Suprapubic skin (tissue), 4 donors: ENCODE measurements around the gene PRSS36. TPM values are rescaled to one million over a fixed set of nuclear protein-coding genes. Genes with fewer than 3 reads are reported as not detected.

Source experiments
- DNase-seq, 2 donors: peaks; one replicate each; pipeline ENCODE4 v3.0.0-alpha.2; 2019; ENCODE audit warnings: low spot score in 2 of 2
- H3K27ac ChIP-seq: fragments of 200-600 bp; sonication (generic); one replicate; pipeline ENCODE4 v1.5.1; 2019
- H3K27me3 ChIP-seq: fragments of 200-600 bp; sonication (generic); one replicate; pipeline ENCODE4 v1.5.1; 2019
- H3K36me3 ChIP-seq: fragments of 200-600 bp; sonication (generic); one replicate; pipeline ENCODE4 v1.5.1; 2019
- H3K4me1 ChIP-seq: fragments of 200-600 bp; sonication (generic); one replicate; pipeline ENCODE4 v1.5.1; 2019
- H3K4me3 ChIP-seq: fragments of 200-600 bp; sonication (generic); one replicate; pipeline ENCODE4 v1.5.1; 2019; ENCODE audit warnings: mild to moderate bottlenecking
- H3K9me3 ChIP-seq: fragments of 200-600 bp; sonication (generic); one replicate; pipeline ENCODE4 v1.5.1; 2019
- EP300 ChIP-seq: sonication (generic); formaldehyde crosslinking; IDR thresholded peaks from one replicate; pipeline ENCODE4 v1.6.1; 2017; ENCODE audit warnings: antibody characterized with exemption
- POLR2A ChIP-seq, 2 donors: fragments of 450-650 bp; IDR thresholded peaks; one replicate each; pipeline ENCODE4 v1.6.1; 2017; ENCODE audit warnings: antibody characterized with exemption in 2 of 2, mild to moderate bottlenecking in 2 of 2, moderate library complexity in 2 of 2
- POLR2AphosphoS5 ChIP-seq, 3 donors: sonication (generic); formaldehyde crosslinking; IDR thresholded peaks; one replicate each; pipeline ENCODE4 v1.6.1; 2017; ENCODE audit warnings: antibody characterized with exemption in 3 of 3
- WGBS: methylation state at CpG from one replicate; pipeline ENCODE4 v1.1.5; 2018; 5-methylcytosine and 5-hydroxymethylcytosine counted together
- total RNA-seq, 4 donors: library from RNA; depleted of rRNA; stranded (reverse); fragments of >200 nt; gene quantifications; one replicate each; pipeline ENCODE4 v1.1.0, GENCODE V29; 2016
- TF ChIP-seq, protein P1 (sequence below), 2 donors: fragments of 200-600 bp in 1 of 2; fragments of 450-650 bp in 1 of 2; sonication (generic) in 1 of 2; IDR thresholded peaks; one replicate each; pipeline ENCODE4 v1.5.1; 2016 to 2019; ENCODE audit warnings: antibody characterized with exemption in 2 of 2, mild to moderate bottlenecking in 1 of 2, moderate library complexity in 1 of 2

The PRSS36 gene
- total RNA-seq, 4 donors from 2014 or later, result 2.2 to 17.8 (median 8.4) TPM

DNA sequence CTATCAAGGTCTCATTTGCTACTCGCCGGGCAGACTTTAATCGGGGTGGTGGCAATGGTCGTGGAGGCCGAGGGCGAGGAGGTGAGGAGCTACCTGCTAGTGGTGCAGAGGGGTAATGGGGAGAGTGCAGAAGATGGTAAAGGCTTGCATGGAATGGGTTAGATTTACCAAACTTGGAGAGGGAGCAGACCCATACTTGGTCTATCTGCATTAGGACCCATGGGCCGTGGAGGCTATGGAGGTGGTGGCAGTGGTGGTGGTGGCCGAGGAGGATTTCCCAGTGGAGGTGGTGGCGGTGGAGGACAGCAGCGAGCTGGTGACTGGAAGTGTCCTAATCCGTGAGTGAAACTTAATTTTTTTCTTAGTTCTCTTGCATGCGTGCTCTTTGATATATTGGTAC is 40.2 kb upstream of the PRSS36 start:
- H3K36me3 ChIP-seq, result peaks cover 100% of the 10 kb centered on the region
- H3K4me3 ChIP-seq, result no peak overlapping the region
- H3K9me3 ChIP-seq, result no peaks in the 10 kb centered on the region
- DNase-seq, result no peak
- H3K27me3 ChIP-seq, result no peaks in the 10 kb centered on the region
- TF ChIP-seq EP300 (no peak), POLR2AphosphoS5 (IDR thresholded peaks at IDR 0.05) (no peak), POLR2A (IDR thresholded peaks at IDR 0.05) (no peak)
- TF ChIP-seq, protein P1, sequence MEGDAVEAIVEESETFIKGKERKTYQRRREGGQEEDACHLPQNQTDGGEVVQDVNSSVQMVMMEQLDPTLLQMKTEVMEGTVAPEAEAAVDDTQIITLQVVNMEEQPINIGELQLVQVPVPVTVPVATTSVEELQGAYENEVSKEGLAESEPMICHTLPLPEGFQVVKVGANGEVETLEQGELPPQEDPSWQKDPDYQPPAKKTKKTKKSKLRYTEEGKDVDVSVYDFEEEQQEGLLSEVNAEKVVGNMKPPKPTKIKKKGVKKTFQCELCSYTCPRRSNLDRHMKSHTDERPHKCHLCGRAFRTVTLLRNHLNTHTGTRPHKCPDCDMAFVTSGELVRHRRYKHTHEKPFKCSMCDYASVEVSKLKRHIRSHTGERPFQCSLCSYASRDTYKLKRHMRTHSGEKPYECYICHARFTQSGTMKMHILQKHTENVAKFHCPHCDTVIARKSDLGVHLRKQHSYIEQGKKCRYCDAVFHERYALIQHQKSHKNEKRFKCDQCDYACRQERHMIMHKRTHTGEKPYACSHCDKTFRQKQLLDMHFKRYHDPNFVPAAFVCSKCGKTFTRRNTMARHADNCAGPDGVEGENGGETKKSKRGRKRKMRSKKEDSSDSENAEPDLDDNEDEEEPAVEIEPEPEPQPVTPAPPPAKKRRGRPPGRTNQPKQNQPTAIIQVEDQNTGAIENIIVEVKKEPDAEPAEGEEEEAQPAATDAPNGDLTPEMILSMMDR (IDR thresholded peaks at IDR 0.05), result no peak
- H3K4me1 ChIP-seq, result peaks cover 6% of the 10 kb centered on the region
- H3K27ac ChIP-seq, result no peak overlapping the region
- 93% methylated on average over 12 of the region's 12 CpGs for WGBS

DNA sequence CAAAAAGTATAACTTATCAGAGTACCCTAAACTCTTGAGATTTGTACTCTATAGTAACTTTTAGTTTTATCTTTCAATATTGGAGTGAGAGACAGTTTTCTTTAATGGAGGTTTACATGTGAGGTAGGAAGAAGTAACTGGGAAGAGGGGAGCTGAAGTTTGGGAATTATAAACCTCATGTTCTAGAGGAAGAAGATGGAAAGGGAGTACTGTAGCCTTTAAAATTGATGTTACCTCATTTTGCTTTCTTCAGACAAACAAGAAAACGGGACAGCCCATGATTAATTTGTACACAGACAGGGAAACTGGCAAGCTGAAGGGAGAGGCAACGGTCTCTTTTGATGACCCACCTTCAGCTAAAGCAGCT is 39.5 kb upstream of the PRSS36 start:
- DNase-seq, result no peak
- no peaks in the 10 kb centered on the region for H3K9me3 ChIP-seq
- H3K27ac ChIP-seq, result no peak overlapping the region
- H3K4me3 ChIP-seq, result no peak overlapping the region
- 90% methylated on average over 2 of the region's 2 CpGs for WGBS
- H3K36me3 ChIP-seq, result peaks cover 100% of the 10 kb centered on the region
- H3K4me1 ChIP-seq, result peaks cover 7% of the 10 kb centered on the region
- TF ChIP-seq POLR2A (IDR thresholded peaks at IDR 0.05) (no peak), POLR2AphosphoS5 (IDR thresholded peaks at IDR 0.05) (no peak)
- no peaks in the 10 kb centered on the region for H3K27me3 ChIP-seq

DNA sequence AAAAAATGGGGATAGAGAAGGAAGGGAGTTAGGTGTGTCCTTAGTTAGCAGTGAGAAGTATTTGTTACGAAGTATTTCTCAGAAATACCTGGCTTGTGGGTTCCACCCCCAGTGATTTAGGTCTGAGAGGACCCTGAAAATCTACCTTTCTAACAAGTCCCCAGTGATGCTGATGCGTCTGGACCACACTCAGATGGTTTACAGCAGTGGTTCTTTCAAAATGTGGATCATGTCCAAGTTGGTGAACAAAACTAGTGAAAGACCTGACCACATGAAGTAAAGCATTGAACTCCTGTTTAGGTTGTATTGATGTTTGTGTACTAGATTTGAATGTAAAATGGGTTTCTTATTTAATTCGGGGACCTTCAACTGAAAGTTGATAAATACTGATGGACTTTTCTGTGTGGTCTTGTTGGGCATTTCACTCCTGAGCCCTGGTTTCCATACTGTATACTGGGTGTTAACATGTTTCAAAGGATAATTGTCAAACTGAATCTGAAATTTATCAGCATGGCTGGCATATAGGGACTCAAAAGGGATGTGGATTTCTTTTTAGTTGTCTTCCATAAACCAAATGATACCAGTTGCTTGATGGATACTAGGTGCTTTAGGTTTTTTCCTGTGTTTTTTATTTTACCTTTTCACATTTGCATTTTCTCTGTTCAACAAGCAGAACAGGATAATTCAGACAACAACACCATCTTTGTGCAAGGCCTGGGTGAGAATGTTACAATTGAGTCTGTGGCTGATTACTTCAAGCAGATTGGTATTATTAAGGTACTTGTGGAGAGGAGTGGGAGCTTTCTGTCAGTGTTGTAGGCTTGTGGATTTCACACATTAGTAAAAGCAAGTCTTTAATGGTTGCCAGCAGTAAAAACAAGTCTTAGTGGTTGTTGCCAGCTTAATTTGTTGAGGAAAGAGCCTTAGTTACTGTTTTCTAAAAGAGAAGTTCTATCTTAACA is 38.9 kb upstream of the PRSS36 start:
- peaks cover 11% of the 10 kb centered on the region for H3K4me1 ChIP-seq
- no peaks in the 10 kb centered on the region for H3K27me3 ChIP-seq
- peaks cover 100% of the 10 kb centered on the region for H3K36me3 ChIP-seq
- no peak overlapping the region for H3K4me3 ChIP-seq
- DNase-seq, result no peak
- WGBS, result 81% methylated on average over 3 of the region's 3 CpGs
- no peak overlapping the region for H3K27ac ChIP-seq
- no peaks in the 10 kb centered on the region for H3K9me3 ChIP-seq
- TF ChIP-seq POLR2AphosphoS5 (IDR thresholded peaks at IDR 0.05) (no peak), POLR2A (IDR thresholded peaks at IDR 0.05) (no peak), EP300 (no peak)
- TF ChIP-seq, protein P1 (IDR thresholded peaks at IDR 0.05), result no peak

DNA sequence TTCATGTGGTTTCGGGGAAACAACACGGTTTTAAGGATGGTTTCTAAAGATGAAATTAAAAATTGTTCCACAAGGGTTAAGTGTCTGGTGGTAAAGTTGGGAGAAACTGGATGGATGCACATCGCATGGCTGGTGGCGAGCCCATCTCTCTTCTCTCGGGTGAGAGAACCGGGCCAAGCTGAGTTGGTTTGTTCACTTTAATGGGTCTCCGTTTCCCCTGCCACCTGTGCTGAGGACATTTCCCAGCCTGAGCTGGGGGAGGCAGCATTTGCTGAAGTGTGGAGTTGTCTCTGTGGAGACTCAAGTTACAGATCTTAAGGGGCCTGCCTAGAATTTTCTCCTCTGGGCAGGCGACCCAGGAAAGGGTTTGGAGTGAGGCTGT is 37.9 kb upstream of the PRSS36 start:
- no peak for TF ChIP-seq EP300
- TF ChIP-seq, protein P1 (IDR thresholded peaks at IDR 0.05), result no peak
- TF ChIP-seq POLR2AphosphoS5 (IDR thresholded peaks at IDR 0.05), result no peak
- TF ChIP-seq POLR2A (IDR thresholded peaks at IDR 0.05), result no peak
- Histone ChIP-seq H3K9me3 (no peaks in the 10 kb centered on the region), H3K27me3 (no peaks in the 10 kb centered on the region), H3K4me3 (no peak overlapping the region), H3K27ac (no peak overlapping the region), H3K36me3 (peaks cover 99% of the 10 kb centered on the region), H3K4me1 (peaks cover 20% of the 10 kb centered on the region)
- DNase-seq, result no peak
- 80% methylated on average over 8 of the region's 8 CpGs for WGBS

DNA sequence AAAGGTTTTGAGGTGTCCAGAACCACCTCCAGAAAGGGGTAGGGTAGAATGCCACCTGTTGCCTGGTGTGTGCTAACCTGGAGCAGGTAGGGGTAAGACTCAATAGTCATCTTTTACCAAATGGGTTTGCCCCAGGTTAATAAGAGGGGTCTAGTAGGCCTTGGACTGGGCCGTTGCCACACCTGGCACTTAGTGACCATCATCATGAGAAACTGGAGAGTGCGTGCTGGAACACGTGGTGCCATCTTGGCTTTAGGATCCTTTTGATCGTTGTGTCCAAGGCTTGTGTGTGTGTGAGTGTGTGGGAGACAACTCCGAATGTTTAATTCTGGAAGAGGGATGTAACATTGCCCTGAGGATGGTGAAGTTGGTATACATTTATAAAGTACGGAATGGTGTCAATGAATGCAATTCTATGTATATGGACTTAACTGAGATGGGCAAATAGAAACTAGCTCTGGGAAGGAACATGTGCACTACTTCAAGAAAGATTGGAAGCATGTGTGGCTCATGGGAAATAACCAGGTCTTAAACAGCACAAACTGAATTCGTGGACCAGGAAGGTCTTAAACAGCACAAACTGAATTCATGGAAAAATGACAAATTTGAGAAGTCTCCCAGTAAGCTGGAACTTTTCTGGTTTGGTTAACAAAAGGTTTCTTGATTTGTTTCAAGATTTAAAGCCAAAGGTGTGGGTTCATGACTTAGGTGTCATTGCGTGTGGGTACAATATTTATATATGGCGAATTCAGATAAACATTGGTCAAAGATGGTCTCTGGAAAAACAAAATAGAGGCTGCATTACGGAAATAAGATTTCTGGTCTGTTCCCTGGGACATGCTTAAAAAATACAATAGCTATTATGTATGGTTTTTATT is 37.3 kb upstream of the PRSS36 start:
- no peak overlapping the region for H3K27ac ChIP-seq
- H3K9me3 ChIP-seq, result no peaks in the 10 kb centered on the region
- peaks cover 26% of the 10 kb centered on the region for H3K4me1 ChIP-seq
- WGBS, result 79% methylated on average over 10 of the region's 10 CpGs
- no peaks in the 10 kb centered on the region for H3K27me3 ChIP-seq
- TF ChIP-seq POLR2AphosphoS5 (IDR thresholded peaks at IDR 0.05), result no peak
- TF ChIP-seq, protein P1 (IDR thresholded peaks at IDR 0.05), result no peak
- no peak for TF ChIP-seq POLR2A (IDR thresholded peaks at IDR 0.05)
- no peak for TF ChIP-seq EP300
- peaks cover 99% of the 10 kb centered on the region for H3K36me3 ChIP-seq
- DNase-seq, result no peak
- no peak overlapping the region for H3K4me3 ChIP-seq
